Heart right ventricle (tissue), 16 donors: ENCODE data around the gene CD68. TPM values are rescaled to one million over a fixed set of nuclear protein-coding genes. Genes with fewer than 3 reads are reported as not detected.

Experiments used
- ATAC-seq, 8 donors: fragments of 200-7000 bp; cut with Tn5 transposase; one replicate each; pipeline ENCODE4 v1.9.1; 2020; ENCODE audit warnings: mild to moderate bottlenecking in 8 of 8, moderate library complexity in 8 of 8, moderate number of reproducible peaks in 1 of 8
- DNase-seq, 2 donors: peaks; one replicate each; pipeline ENCODE4 v3.0.0-alpha.2; 2020
- H3K27ac ChIP-seq, 10 donors: fragments of 200-600 bp; sonication (generic) in 2 of 10; one replicate each; pipeline versions ENCODE4 v1.5.0 to v1.8.0; 2020 to 2022; ENCODE audit warnings: mild to moderate bottlenecking in 3 of 10
- H3K27me3 ChIP-seq, 7 donors: fragments of 200-600 bp; one replicate each; pipeline ENCODE4 v1.8.0; 2021 to 2022; ENCODE audit warnings: mild to moderate bottlenecking in 2 of 7
- H3K36me3 ChIP-seq, 9 donors: fragments of 200-600 bp; sonication (generic) in 1 of 9; one replicate each; pipeline versions ENCODE4 v1.5.0 to v1.8.0; 2020 to 2022; ENCODE audit warnings: mild to moderate bottlenecking in 2 of 9
- H3K4me1 ChIP-seq, 9 donors: fragments of 200-600 bp; sonication (generic) in 1 of 9; one replicate each; pipeline versions ENCODE4 v1.5.0 to v1.8.0; 2020 to 2022; ENCODE audit warnings: mild to moderate bottlenecking in 4 of 9
- H3K4me3 ChIP-seq, 10 donors: fragments of 200-600 bp; sonication (generic) in 2 of 10; one replicate each; pipeline versions ENCODE4 v1.5.0 to v1.8.0; 2020 to 2022; ENCODE audit warnings: mild to moderate bottlenecking in 7 of 10, moderate library complexity in 2 of 10
- H3K9me3 ChIP-seq, 11 donors: fragments of 200-600 bp in 10 of 11; sonication (generic) in 2 of 11; one replicate each; pipeline versions ENCODE4 v1.5.0 to v1.8.0; 2013 to 2022; ENCODE audit warnings: mild to moderate bottlenecking in 2 of 11, control low read depth in 1 of 11, moderate library complexity in 1 of 11
- CTCF ChIP-seq, 9 donors: fragments of 200-600 bp; sonication (generic) in 2 of 9; IDR thresholded peaks; one replicate each; pipeline versions ENCODE4 v1.5.0 to v1.8.0; 2021 to 2022; ENCODE audit warnings: antibody characterized with exemption in 9 of 9, mild to moderate bottlenecking in 5 of 9, moderate library complexity in 1 of 9
- whole genome bisulfite sequencing, 2 donors: extraction: QIAGEN DNeasy Blood & Tissue Kit; methylation state at CpG; one replicate each; pipeline ENCODE4 v1.1.7; 2013; ENCODE audit warnings: inconsistent platforms in 1 of 2; 5-methylcytosine and 5-hydroxymethylcytosine counted together
- intact Hi-C, 10 donors: fragments of 100-400 bp; cut with DNase I; formaldehyde crosslinking; loops; one replicate each; pipeline versions ENCODE4 v1.11.1 to v1.14.2; 2022
- polyA plus RNA-seq, 2 donors: library from polyadenylated mRNA; stranded (reverse); fragments of 200-250 nt; gene quantifications; one replicate each; pipeline ENCODE4 v1.2.3, GENCODE V29; 2013
- total RNA-seq, 10 donors: library from RNA; stranded (reverse); fragmentation: NEBNext Ultra II Directional in 3 of 10; extraction: Animal tissue kit (Norgen Biotek cat#: 25700) in 3 of 10; gene quantifications; one replicate each; pipeline versions ENCODE4 v1.2.1 to v1.2.4, GENCODE V29; 2021 to 2023
- donor health status: Arrhythmogenic right ventricular cardiomyopathy.
- donor health status: ischemic (EF 13 %, LVEDD 7.1; RV severe dilation, severe dysfunction).
- donor health status: healthy with polysubstance abuse.
- donor health status: DM: no; HTN: yes; CAD: no.
- donor health status: DM: no; HTN: no; CAD: no.
- donor health status: ischemic (EF 25% LVEDD 6.9; RV normal size, moderate dysfunction).
- donor health status: ischemic (EF 25% LVEDD 5.7; RV mildly dilated, moderate dysfunction).
- donor health status: healthy.
- donor health status: DM: yes; HTN: yes; CAD: no.
- donor health status: Ischemic cardiomyopathy.
- donor health status: ischemic (EF 35%, LVEDD 5.7; RV mildly dilated, moderate dysfunction).
- donor health status: nonischemic (EF 11% LVEDD 7.7; RV severe dilation, severe dysfunction).
- donor health status: DM: yes; HTN: yes; CAD: no.
- donor health status: PGD.
- donor health status: ischemic (EF 29% LVEDD 5.4; RV normal size, mild dysfunction).
- donor health status: nonischemic (EF 23%, LVEDD 6.1; RV moderate dilation, normal function).

Gene CD68
- total and polyA plus RNA-seq, 12 donors = 4.7 to 128 (median 16.1) TPM

DNA sequence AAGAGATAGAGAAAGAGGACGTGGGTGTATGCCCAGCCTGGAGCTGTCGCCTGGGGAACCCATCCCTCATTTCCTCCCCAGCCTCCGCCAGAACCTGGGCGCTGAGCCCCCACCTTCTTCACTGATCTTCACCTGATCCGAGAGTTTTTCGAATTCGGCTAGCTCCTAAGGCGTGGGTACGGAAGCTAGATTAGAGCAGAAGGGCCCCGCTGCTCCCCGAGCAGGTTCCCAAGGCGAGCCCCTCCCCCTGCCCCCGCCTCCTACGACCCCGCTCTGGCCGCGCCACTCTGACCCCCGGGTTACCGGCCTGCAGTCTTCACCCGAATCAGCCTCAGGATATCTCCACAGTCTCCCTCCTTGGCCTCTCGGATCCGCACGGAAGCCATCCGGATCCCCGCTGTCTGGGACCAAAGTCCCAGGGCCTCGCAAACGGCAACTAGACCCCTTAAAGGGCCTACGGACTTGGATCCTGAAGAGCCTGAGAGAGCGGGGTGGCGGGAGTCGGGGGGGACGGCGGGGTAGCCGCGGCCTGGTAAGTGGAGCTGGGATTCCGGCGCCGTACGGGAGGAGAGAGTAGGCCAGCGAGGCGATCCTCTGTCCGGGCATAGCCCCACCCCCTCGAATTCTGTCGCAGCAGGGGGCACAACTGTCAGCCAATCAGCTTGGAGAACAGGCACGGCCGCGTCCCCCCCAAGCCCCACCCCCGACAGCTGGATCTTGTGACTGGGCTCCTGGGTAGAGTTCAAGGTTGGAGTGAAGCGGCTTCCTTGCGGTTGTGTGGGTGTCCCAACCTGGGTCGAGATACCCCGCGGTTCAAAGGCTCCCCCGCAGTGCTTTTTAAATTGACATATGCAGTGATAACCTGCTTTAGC is 48.0 kb downstream of the CD68 start, which contains the start of gene SAT2:
TSS of gene SAT2 (minus strand) at position 572 of the 872 bp plus-strand sequence. CDS start at position 386, 186 bp downstream.
- Histone ChIP-seq H3K27ac (peak within 1 kb of the TSS; percentile 85 to 98 (median 92)), H3K36me3 (peaks cover 0 to 14% (median 0%) of the 10 kb centered on the region in 9 donors), H3K27me3 (no peaks in the 10 kb centered on the region), H3K9me3 (no peaks in the 10 kb centered on the region), H3K4me1 (peaks cover 7 to 29% (median 17%) of the 10 kb centered on the region in 9 donors), H3K4me3 (peak within 1 kb of the TSS; percentile 59 to 92 (median 76))
- intact Hi-C loops = loop anchor here in 2 of 10 donors (2.0 kb wide), 1 partner anchor 59 kb away; the partner anchor contains the start of gene TP53 (in 2 of the 2)
- 0 to 1% methylated on average over 54 of the region's 54 CpGs for WGBS, 2 donors
- no peak for TF ChIP-seq CTCF (IDR thresholded peaks at IDR 0.05)
- ATAC-seq (peak; percentile 95 to 99 (median 99)), DNase-seq (peak; percentile 94 to 96)

GRCh38 chr17:7629939-7630571 is 50.6 kb downstream of the CD68 start, which contains the start of gene SHBG:
SHBG (plus strand) TSS chr17:7630135; CDS start chr17:7630173, 38 bp downstream.
- no peaks in the 10 kb centered on the region for H3K27me3 ChIP-seq
- no peak within 1 kb of the TSS for H3K4me3 ChIP-seq
- 75 to 89% methylated on average over 13 of the region's 13 CpGs for WGBS, 2 donors
- intact Hi-C loops = loop anchor here in 6 of 10 donors (5.0 to 10.0 kb wide), 2 partner anchors 57 to 65 kb away; partner anchors contain the start of genes TP53 (in 5 of the 6) and WRAP53 (in 5 of the 6)
- DNase-seq (no peak), ATAC-seq (no peak)
- H3K36me3 ChIP-seq = peaks cover 0 to 14% (median 0%) of the 10 kb centered on the region in 9 donors
- peaks cover 7 to 33% (median 17%) of the 10 kb centered on the region in 9 donors for H3K4me1 ChIP-seq
- H3K27ac ChIP-seq = no peak within 1 kb of the TSS
- H3K9me3 ChIP-seq = no peaks in the 10 kb centered on the region
- no peak for TF ChIP-seq CTCF (IDR thresholded peaks at IDR 0.05)

Other genes starting within 250 kb of the CD68 start
- 10 to 100 TPM in 7 of 10 donors, 1 to 10 TPM in 3; 7.4 to 23.4 (median 16.7) TPM for gene ACAP1, start 243.1 kb upstream of the CD68 start, total RNA-seq
- gene ACAP1, start 243.1 kb upstream of the CD68 start, polyA plus RNA-seq = 1 to 10 TPM; 2.4 to 9.7 TPM
- 1 to 10 TPM; 4.3 to 8.5 (median 5.3) TPM for gene KCTD11, start 227.5 kb upstream of the CD68 start, total RNA-seq
- 1 to 10 TPM; 4.5 to 6.6 TPM for gene KCTD11, start 227.5 kb upstream of the CD68 start, polyA plus RNA-seq
- gene TMEM95, start 224.5 kb upstream of the CD68 start, total RNA-seq = under 1 TPM in 1 of 10 donors, not detected in 9; 0.39 TPM
- gene TMEM95, start 224.5 kb upstream of the CD68 start, polyA plus RNA-seq = not detected
- gene TNK1, start 198.5 kb upstream of the CD68 start, total RNA-seq = 1 to 10 TPM; 1.1 to 4.4 (median 2.1) TPM
- 1 to 10 TPM; 1.9 to 3.5 TPM for gene TNK1, start 198.5 kb upstream of the CD68 start, polyA plus RNA-seq
- gene PLSCR3, start 185.1 kb upstream of the CD68 start, total RNA-seq = 10 to 100 TPM; 14.4 to 28.7 (median 17.1) TPM
- 10 to 100 TPM; 23.3 to 32.9 TPM for gene PLSCR3, start 185.1 kb upstream of the CD68 start, polyA plus RNA-seq
- gene TMEM256, start 175.5 kb upstream of the CD68 start, total RNA-seq = 10 to 100 TPM; 61.8 to 83.2 (median 74.2) TPM
- 100 to 1,000 TPM in 1 of 2 donors, 10 to 100 TPM in 1; 89.1 to 169 TPM for gene TMEM256, start 175.5 kb upstream of the CD68 start, polyA plus RNA-seq
- 10 to 100 TPM in 2 of 10 donors, 1 to 10 TPM in 8; 3.6 to 15.8 (median 6.4) TPM for gene NLGN2, start 171.8 kb upstream of the CD68 start, total RNA-seq
- gene NLGN2, start 171.8 kb upstream of the CD68 start, polyA plus RNA-seq = 1 to 10 TPM; 7.3 to 7.6 TPM
- not detected for gene SPEM1, start 159.3 kb upstream of the CD68 start, total RNA-seq
- gene SPEM1, start 159.3 kb upstream of the CD68 start, polyA plus RNA-seq = not detected
- gene SPEM2, start 154.0 kb upstream of the CD68 start, total RNA-seq = not detected
- not detected for gene SPEM2, start 154.0 kb upstream of the CD68 start, polyA plus RNA-seq
- gene SPEM3, start 150.8 kb upstream of the CD68 start, total RNA-seq = not detected
- not detected for gene SPEM3, start 150.8 kb upstream of the CD68 start, polyA plus RNA-seq
- 1 to 10 TPM; 1.2 to 3.5 (median 2.2) TPM for gene TMEM102, start 144.2 kb upstream of the CD68 start, total RNA-seq
- gene TMEM102, start 144.2 kb upstream of the CD68 start, polyA plus RNA-seq = 1 to 10 TPM; 2.0 to 4.2 TPM
- gene FGF11, start 140.1 kb upstream of the CD68 start, total RNA-seq = 10 to 100 TPM in 2 of 10 donors, 1 to 10 TPM in 8; 4.6 to 15.9 (median 8.1) TPM
- 1 to 10 TPM; 2.0 to 7.2 TPM for gene FGF11, start 140.1 kb upstream of the CD68 start, polyA plus RNA-seq
- gene CHRNB1, start 134.6 kb upstream of the CD68 start, total RNA-seq = 10 to 100 TPM in 6 of 10 donors, 1 to 10 TPM in 4; 5.4 to 13.1 (median 10.3) TPM
- 10 to 100 TPM; 10.2 to 25.4 TPM for gene CHRNB1, start 134.6 kb upstream of the CD68 start, polyA plus RNA-seq
- 10 to 100 TPM; 58.9 to 80.1 (median 69.4) TPM for gene ZBTB4, start 100.0 kb upstream of the CD68 start, total RNA-seq
- 10 to 100 TPM; 17.8 to 34.2 TPM for gene ZBTB4, start 100.0 kb upstream of the CD68 start, polyA plus RNA-seq
- not detected for gene SLC35G6, start 98.2 kb upstream of the CD68 start, total RNA-seq
- gene SLC35G6, start 98.2 kb upstream of the CD68 start, polyA plus RNA-seq = not detected
- gene POLR2A, start 95.3 kb upstream of the CD68 start, total RNA-seq = 10 to 100 TPM; 40.5 to 61.7 (median 48.8) TPM
- 10 to 100 TPM in 1 of 2 donors, 1 to 10 TPM in 1; 8.4 to 24.7 TPM for gene POLR2A, start 95.3 kb upstream of the CD68 start, polyA plus RNA-seq
- 10 to 100 TPM; 21.7 to 44.3 (median 26.9) TPM for gene TNFSF12, start 30.6 kb upstream of the CD68 start, total RNA-seq
- 10 to 100 TPM; 20.6 to 51.0 TPM for gene TNFSF12, start 30.6 kb upstream of the CD68 start, polyA plus RNA-seq
- gene TNFSF13, start 20.9 kb upstream of the CD68 start, total RNA-seq = 10 to 100 TPM in 2 of 10 donors, 1 to 10 TPM in 8; 4.1 to 25.0 (median 6.9) TPM
- 1 to 10 TPM; 7.5 to 8.0 TPM for gene TNFSF13, start 20.9 kb upstream of the CD68 start, polyA plus RNA-seq
- 10 to 100 TPM; 22.4 to 34.3 (median 27.1) TPM for gene SENP3, start 17.7 kb upstream of the CD68 start, total RNA-seq
- gene SENP3, start 17.7 kb upstream of the CD68 start, polyA plus RNA-seq = 10 to 100 TPM; 33.1 to 46.6 TPM
- gene MPDU1, start 4.2 kb downstream of the CD68 start, total RNA-seq = 10 to 100 TPM; 20.1 to 39.8 (median 23.5) TPM
- 10 to 100 TPM; 42.8 to 64.9 TPM for gene MPDU1, start 4.2 kb downstream of the CD68 start, polyA plus RNA-seq
- 1 to 10 TPM in 6 of 10 donors, under 1 TPM in 4; 0.23 to 1.7 (median 1.2) TPM for gene SOX15, start 10.5 kb downstream of the CD68 start, total RNA-seq
- gene SOX15, start 10.5 kb downstream of the CD68 start, polyA plus RNA-seq = 1 to 10 TPM in 1 of 2 donors, under 1 TPM in 1; 0.78 to 2.6 TPM
- gene FXR2, start 35.3 kb downstream of the CD68 start, total RNA-seq = 100 to 1,000 TPM in 3 of 10 donors, 10 to 100 TPM in 7; 81.7 to 104 (median 90.5) TPM
- 100 to 1,000 TPM in 1 of 2 donors, 10 to 100 TPM in 1; 52.2 to 111 TPM for gene FXR2, start 35.3 kb downstream of the CD68 start, polyA plus RNA-seq
- 10 to 100 TPM; 45.7 to 83.3 (median 66.0) TPM for gene SAT2, start 48.2 kb downstream of the CD68 start, total RNA-seq
- gene SAT2, start 48.2 kb downstream of the CD68 start, polyA plus RNA-seq = 100 to 1,000 TPM; 138 to 164 TPM
- gene SHBG, start 50.5 kb downstream of the CD68 start, total RNA-seq = under 1 TPM in 7 of 10 donors, not detected in 3; 0.25 to 0.77 (median 0.38) TPM
- gene SHBG, start 50.5 kb downstream of the CD68 start, polyA plus RNA-seq = 1 to 10 TPM in 1 of 2 donors, under 1 TPM in 1; 0.19 to 1.3 TPM
- 1 to 10 TPM; 1.4 to 6.5 (median 3.9) TPM for gene ATP1B2, start 71.3 kb downstream of the CD68 start, total RNA-seq
- gene ATP1B2, start 71.3 kb downstream of the CD68 start, polyA plus RNA-seq = 1 to 10 TPM in 1 of 2 donors, under 1 TPM in 1; 0.91 to 6.2 TPM
- gene TP53, start 107.9 kb downstream of the CD68 start, total RNA-seq = 10 to 100 TPM in 9 of 10 donors, 1 to 10 TPM in 1; 8.2 to 29.1 (median 13.9) TPM
- gene TP53, start 107.9 kb downstream of the CD68 start, polyA plus RNA-seq = 1 to 10 TPM; 7.9 to 8.6 TPM
- 1 to 10 TPM; 3.8 to 5.8 (median 4.7) TPM for gene WRAP53, start 108.8 kb downstream of the CD68 start, total RNA-seq
- 10 to 100 TPM; 10.4 to 12.1 TPM for gene WRAP53, start 108.8 kb downstream of the CD68 start, polyA plus RNA-seq
- 1 to 10 TPM in 2 of 10 donors, under 1 TPM in 8; 0.17 to 1.3 (median 0.53) TPM for gene EFNB3, start 125.6 kb downstream of the CD68 start, total RNA-seq
- gene EFNB3, start 125.6 kb downstream of the CD68 start, polyA plus RNA-seq = under 1 TPM; 0.22 to 0.64 TPM
- under 1 TPM in 7 of 10 donors, not detected in 3; 0.02 to 0.30 (median 0.05) TPM for gene DNAH2, start 138.1 kb downstream of the CD68 start, total RNA-seq
- gene DNAH2, start 138.1 kb downstream of the CD68 start, polyA plus RNA-seq = under 1 TPM; under 0.01 to 0.01 TPM